Measurements from ENCODE around the gene ARHGAP11A. TPM values are rescaled to one million over a fixed set of nuclear protein-coding genes. Genes with fewer than 3 reads are reported as not detected.

The ARHGAP11A gene
- total and polyA plus RNA-seq, 5 experiments from 2014 or later: 0.90 to 5.4 (median 2.5) TPM

DNA sequence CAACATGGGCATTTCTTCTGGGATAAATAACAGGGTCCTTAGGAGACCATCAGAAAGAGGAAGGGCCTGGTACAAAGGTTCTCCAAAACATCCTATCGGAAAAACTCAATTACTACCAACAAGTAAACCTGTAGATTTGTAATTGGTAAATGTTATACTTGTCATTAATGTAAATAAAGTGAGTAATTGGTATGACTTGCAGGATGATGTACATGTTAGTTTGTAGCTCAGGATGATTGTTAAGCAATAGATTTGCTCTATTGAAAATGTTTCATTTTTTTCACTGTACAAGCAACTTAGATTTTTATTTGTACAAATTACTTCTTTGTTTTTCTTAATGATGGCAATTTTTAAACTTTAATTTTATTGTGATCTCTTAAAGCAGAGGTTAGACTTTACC is 22.4 kb downstream of the ARHGAP11A start:
- peaks cover 0 to 7% (median 0%) of the 10 kb centered on the region in 3 donors for H3K36me3 Mint-ChIP-seq
- H3K9me3 Mint-ChIP-seq: no peaks in the 10 kb centered on the region
- peaks cover 3 to 10% (median 6%) of the 10 kb centered on the region in 5 donors for H3K27me3 Mint-ChIP-seq
- DNase-seq (no peak), ATAC-seq (no peak)
- peaks cover 0 to 2% (median 0%) of the 10 kb centered on the region in 4 donors for H3K4me1 Mint-ChIP-seq
- POLR2A ChIA-PET: no interaction called here
- H3K27ac Mint-ChIP-seq: no peak overlapping the region
- H3K4me3 Mint-ChIP-seq: no peak overlapping the region

- Mint-ChIP-seq H3K9me3 (no peaks in the 10 kb centered on the region), H3K27ac (peak within 1 kb of the TSS in 1 of 10 donors; percentile 43)
- POLR2A ChIA-PET: no interaction called here
Measured at GRCh38 chr15:32641517-32642059, 26.3 kb downstream of the ARHGAP11A start, which contains the start of gene SCG5. SCG5 (plus strand) TSS chr15:32641710; CDS start chr15:32643593, 1,883 bp downstream.

DNA sequence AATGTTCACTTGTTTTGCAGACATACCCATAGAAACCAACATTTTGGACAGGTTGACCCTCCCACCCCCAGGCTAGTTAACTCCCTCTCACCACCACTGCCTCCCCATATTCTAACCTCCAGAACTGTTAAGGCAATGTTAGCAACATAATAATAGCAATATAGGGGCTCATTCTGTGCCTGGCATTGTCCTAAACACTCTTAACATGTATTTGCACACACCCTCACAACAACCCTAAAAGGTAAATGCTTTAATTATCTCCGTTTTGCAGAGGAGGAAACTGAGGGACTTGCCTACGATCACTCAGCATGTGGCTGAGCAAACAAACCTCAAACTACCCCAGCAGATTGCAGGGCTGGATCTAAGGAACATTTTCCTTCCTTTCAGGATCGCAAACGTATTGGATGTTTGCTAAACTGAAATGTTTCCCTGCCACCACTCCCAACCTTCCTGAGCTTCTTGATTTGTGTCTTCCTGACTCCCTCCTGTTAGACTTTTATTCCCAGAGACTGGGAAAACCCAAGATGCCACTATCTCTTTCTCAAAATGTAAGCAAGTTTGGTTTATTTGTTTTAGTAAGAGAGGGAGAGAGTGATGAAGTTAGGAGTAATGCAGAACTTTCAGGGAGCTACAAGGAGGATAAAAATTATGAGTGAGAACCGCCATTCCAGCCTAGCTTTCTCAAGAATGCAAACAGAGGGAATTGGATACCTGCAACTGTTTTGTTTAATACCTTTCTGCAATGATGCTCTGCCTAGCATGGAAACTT is 27.5 kb downstream of the ARHGAP11A start:
- H3K27me3 Mint-ChIP-seq: peaks cover 4 to 14% (median 6%) of the 10 kb centered on the region in 5 donors
- H3K9me3 Mint-ChIP-seq: no peaks in the 10 kb centered on the region
- H3K4me1 Mint-ChIP-seq: peaks cover 0 to 2% (median 0%) of the 10 kb centered on the region in 4 donors
- ATAC-seq: no peak
- no peak overlapping the region for H3K4me3 Mint-ChIP-seq
- H3K27ac Mint-ChIP-seq: no peak overlapping the region
- H3K36me3 Mint-ChIP-seq: no peaks in the 10 kb centered on the region
- no peak for DNase-seq
- POLR2A ChIA-PET: no interaction called here

More at GRCh38 chr15:32641517-32642059, 26.3 kb downstream of the ARHGAP11A start, which contains the start of gene SCG5:
- no peak for DNase-seq
- H3K4me1 Mint-ChIP-seq: peaks cover 0 to 2% (median 0%) of the 10 kb centered on the region in 4 donors
- ATAC-seq: no peak
- H3K4me3 Mint-ChIP-seq: peak within 1 kb of the TSS in 3 of 10 donors; percentile 3 to 39 (median 15)
- peaks cover 4 to 14% (median 6%) of the 10 kb centered on the region in 5 donors for H3K27me3 Mint-ChIP-seq
- peaks cover 0 to 3% (median 0%) of the 10 kb centered on the region in 3 donors for H3K36me3 Mint-ChIP-seq

- H3K27me3 Mint-ChIP-seq: peaks cover 4 to 14% (median 6%) of the 10 kb centered on the region in 5 donors
Measured at GRCh38 chr15:32643907-32644445, 28.7 kb downstream of the ARHGAP11A start.

GRCh38 chr15:32646291-32646690 is 31.0 kb downstream of the ARHGAP11A start:
- POLR2A ChIA-PET: no interaction called here
- Mint-ChIP-seq H3K4me1 (peaks cover 0 to 2% (median 0%) of the 10 kb centered on the region in 4 donors), H3K27me3 (peaks cover 3 to 12% (median 4%) of the 10 kb centered on the region in 5 donors), H3K36me3 (no peaks in the 10 kb centered on the region), H3K9me3 (no peaks in the 10 kb centered on the region), H3K27ac (no peak overlapping the region), H3K4me3 (no peak overlapping the region)
- DNase-seq (no peak), ATAC-seq (no peak)

More at GRCh38 chr15:32643907-32644445, 28.7 kb downstream of the ARHGAP11A start:
- Mint-ChIP-seq H3K4me1 (peaks cover 0 to 2% (median 0%) of the 10 kb centered on the region in 4 donors), H3K4me3 (no peak overlapping the region), H3K9me3 (no peaks in the 10 kb centered on the region), H3K36me3 (no peaks in the 10 kb centered on the region), H3K27ac (no peak overlapping the region)
- POLR2A ChIA-PET: no interaction called here
- no peak for ATAC-seq
- DNase-seq: no peak

GRCh38 chr15:32649342-32649741 is 34.0 kb downstream of the ARHGAP11A start:
- DNase-seq (no peak), ATAC-seq (no peak)
- POLR2A ChIA-PET: no interaction called here
- H3K27ac Mint-ChIP-seq: no peak overlapping the region
- H3K27me3 Mint-ChIP-seq: peaks cover 0 to 1% (median 0%) of the 10 kb centered on the region in 5 donors
- no peaks in the 10 kb centered on the region for H3K9me3 Mint-ChIP-seq
- H3K36me3 Mint-ChIP-seq: no peaks in the 10 kb centered on the region
- H3K4me1 Mint-ChIP-seq: no peaks in the 10 kb centered on the region
- no peak overlapping the region for H3K4me3 Mint-ChIP-seq

DNA sequence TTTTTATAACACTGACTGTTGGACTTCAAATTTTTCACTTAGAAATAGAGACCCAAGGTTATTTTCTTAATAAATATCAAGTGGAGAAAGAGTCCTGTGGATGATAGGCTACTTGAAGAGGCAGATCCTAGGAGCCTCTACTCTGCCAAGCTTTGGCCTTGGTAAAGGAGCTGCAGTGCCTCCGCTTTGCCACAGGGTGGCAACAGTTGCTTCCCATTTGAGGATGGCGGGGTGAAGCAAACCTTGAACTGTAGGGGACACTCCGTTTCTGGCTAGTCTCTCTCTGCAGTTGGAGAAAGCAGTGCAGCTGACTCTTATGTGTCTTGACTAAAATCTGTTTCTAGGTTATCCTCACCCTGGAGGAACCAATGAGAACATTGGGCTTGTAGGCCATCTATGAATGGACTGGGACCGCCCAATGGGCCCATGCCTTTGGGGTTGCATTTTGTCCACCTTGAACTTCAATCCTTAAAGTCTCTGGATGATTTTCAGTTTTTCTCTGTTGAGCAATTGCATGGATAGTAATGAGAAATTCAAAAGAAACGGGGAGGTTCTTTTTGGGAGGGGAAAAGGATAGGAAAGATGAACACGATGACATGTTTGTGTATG is 36.0 kb downstream of the ARHGAP11A start:
- POLR2A ChIA-PET: no interaction called here
- no peaks in the 10 kb centered on the region for H3K9me3 Mint-ChIP-seq
- no peak overlapping the region for H3K4me3 Mint-ChIP-seq
- peak in 7 of 10 donors; percentile 6 to 41 (median 22) for DNase-seq
- H3K36me3 Mint-ChIP-seq: no peaks in the 10 kb centered on the region
- H3K27me3 Mint-ChIP-seq: no peaks in the 10 kb centered on the region
- ATAC-seq: peak; percentile 41 to 75
- peaks cover 0 to 2% (median 0%) of the 10 kb centered on the region in 4 donors for H3K4me1 Mint-ChIP-seq
- H3K27ac Mint-ChIP-seq: no peak overlapping the region

DNA sequence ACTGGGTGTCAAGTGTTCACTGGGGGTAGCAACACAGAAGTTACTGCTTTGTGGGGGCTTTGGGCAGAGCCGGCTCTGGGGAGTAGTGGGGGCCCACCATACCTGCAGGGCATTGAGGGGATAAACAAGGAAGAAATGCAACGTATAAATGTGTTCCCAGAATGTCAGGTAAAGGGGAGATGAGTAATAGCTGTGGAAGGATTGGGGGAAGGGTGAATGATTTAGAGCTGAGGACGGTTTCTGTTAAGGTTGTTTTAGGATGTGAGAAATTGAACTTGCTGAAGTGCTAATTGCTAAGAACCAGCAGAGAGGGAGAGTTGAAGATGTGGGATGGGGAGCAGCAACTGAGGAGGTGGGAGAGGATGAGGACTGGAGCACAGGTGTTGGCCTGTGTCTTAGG is 36.9 kb downstream of the ARHGAP11A start:
- Mint-ChIP-seq H3K4me1 (peaks cover under 1 to 3% (median 1%) of the 10 kb centered on the region in 4 donors), H3K36me3 (no peaks in the 10 kb centered on the region), H3K27ac (no peak overlapping the region), H3K27me3 (no peaks in the 10 kb centered on the region), H3K4me3 (no peak overlapping the region), H3K9me3 (no peaks in the 10 kb centered on the region)
- POLR2A ChIA-PET: no interaction called here
- ATAC-seq (no peak), DNase-seq (no peak)

GRCh38 chr15:32656091-32656490 is 40.8 kb downstream of the ARHGAP11A start:
- H3K36me3 Mint-ChIP-seq: no peaks in the 10 kb centered on the region
- H3K9me3 Mint-ChIP-seq: no peaks in the 10 kb centered on the region
- no peak for ATAC-seq
- H3K4me1 Mint-ChIP-seq: peaks cover 2 to 10% (median 8%) of the 10 kb centered on the region in 4 donors
- no peaks in the 10 kb centered on the region for H3K27me3 Mint-ChIP-seq
- no peak overlapping the region for H3K27ac Mint-ChIP-seq
- POLR2A ChIA-PET: no interaction called here
- H3K4me3 Mint-ChIP-seq: no peak overlapping the region
- no peak for DNase-seq

DNA sequence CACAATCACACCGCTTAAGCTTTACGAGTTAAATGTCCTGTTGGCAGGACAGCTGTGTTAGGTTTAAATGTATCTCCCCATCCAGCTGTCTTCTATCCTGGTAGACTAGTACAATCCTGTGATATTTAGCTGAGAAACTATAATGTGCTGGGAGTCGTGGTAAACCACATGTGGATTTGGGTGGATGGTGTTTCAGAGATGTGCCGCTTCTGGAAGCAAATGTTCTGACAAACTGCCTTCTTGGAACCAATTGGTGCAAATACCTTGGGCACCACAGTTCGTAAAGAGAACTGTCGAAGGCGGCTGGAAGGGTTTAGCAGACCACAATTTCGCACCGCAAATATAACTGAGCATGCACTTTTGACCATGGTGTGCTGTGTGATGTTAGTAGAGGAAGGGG is 41.2 kb downstream of the ARHGAP11A start:
- Mint-ChIP-seq H3K36me3 (no peaks in the 10 kb centered on the region), H3K27ac (no peak overlapping the region), H3K4me3 (no peak overlapping the region), H3K27me3 (no peaks in the 10 kb centered on the region), H3K9me3 (no peaks in the 10 kb centered on the region), H3K4me1 (peaks cover 2 to 10% (median 8%) of the 10 kb centered on the region in 4 donors)
- DNase-seq (no peak), ATAC-seq (no peak)
- POLR2A ChIA-PET: no interaction called here

DNA sequence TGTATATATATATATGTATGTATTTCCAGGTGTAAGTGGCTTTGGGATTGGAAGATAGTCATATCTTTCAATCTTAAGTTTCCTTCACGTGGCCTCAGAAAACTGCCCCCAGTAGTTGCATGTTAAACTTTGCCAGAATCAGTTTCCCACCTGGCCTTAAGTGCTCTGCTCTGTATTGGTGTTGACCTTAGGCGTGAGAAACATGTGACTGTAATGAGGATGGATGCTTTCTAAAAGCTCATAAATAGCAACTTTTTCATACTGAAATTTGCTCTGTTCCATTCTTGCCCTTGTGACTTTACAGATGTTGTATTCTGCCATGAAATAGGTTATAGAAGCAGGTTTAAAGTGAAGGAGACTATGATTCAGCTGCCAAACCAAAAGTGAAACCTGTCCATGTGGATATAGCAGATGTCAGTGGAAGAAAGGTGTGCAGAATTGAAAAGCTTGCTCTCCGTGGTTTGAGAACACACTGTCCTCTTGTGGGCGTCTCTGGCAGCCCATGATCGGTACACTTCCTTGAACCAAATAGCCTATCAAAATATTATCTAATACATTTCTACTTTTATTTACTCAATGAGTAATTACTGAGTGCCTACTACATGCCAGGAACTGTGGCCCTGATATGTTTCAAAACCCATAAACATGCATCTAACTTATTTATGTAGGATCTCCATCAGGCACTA is 42.0 kb downstream of the ARHGAP11A start:
- ATAC-seq: peak in 1 of 2 donors; percentile 20
- DNase-seq: no peak
- Mint-ChIP-seq H3K4me1 (peaks cover 2 to 11% (median 8%) of the 10 kb centered on the region in 4 donors), H3K36me3 (no peaks in the 10 kb centered on the region), H3K9me3 (no peaks in the 10 kb centered on the region), H3K4me3 (no peak overlapping the region), H3K27me3 (no peaks in the 10 kb centered on the region), H3K27ac (no peak overlapping the region)
- POLR2A ChIA-PET: no interaction called here

DNA sequence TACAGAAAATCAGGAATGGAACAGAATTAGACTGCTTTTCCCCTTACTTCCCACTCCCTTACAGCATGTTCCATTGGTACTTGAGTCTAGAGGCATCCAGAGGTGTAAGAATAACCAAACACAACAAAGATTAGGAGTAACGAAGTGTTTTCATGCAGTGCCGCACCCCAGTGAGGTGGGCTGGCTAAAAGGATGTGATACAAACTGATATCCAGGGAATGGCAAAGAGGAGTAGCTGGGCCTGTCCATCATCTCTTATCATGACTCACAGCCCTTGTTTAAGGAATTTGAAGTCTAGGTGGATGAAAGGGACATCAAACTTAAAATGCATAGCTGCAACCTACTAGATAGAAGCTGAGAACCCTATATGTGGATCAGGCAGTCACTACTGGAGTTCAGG is 42.6 kb downstream of the ARHGAP11A start:
- Mint-ChIP-seq H3K36me3 (no peaks in the 10 kb centered on the region), H3K4me3 (no peak overlapping the region), H3K27me3 (peaks cover 0 to 3% (median 0%) of the 10 kb centered on the region in 5 donors), H3K9me3 (no peaks in the 10 kb centered on the region), H3K27ac (no peak overlapping the region), H3K4me1 (peaks cover 7 to 17% (median 10%) of the 10 kb centered on the region in 4 donors)
- POLR2A ChIA-PET: no interaction called here
- DNase-seq (no peak), ATAC-seq (no peak)
